Aorta (tissue), 5 donors: Measurements from ENCODE around the gene PSMA4. TPM values are rescaled to one million over a fixed set of nuclear protein-coding genes. Genes with fewer than 3 reads are reported as not detected.

Source experiments
- ATAC-seq: fragments of 200-7000 bp; cut with Tn5 transposase; one replicate; pipeline ENCODE4 v1.9.1; 2022; ENCODE audit warnings: moderate library complexity; ENCODE audit not compliant: low FRiP score
- DNase-seq, 2 donors: peaks; one replicate each; pipeline ENCODE4 v3.0.0-alpha.2; 2020
- H3K27ac ChIP-seq, 2 donors: one replicate each; pipeline ENCODE4 v1.5.1; 2013; ENCODE audit warnings: low read length in 2 of 2, mild to moderate bottlenecking in 2 of 2, moderate library complexity in 2 of 2, control low read depth in 1 of 2, inconsistent platforms in 1 of 2, low read depth in 1 of 2
- H3K27me3 ChIP-seq, 2 donors: one replicate each; pipeline ENCODE4 v1.6.1; 2013; ENCODE audit warnings: control low read depth in 1 of 2, low read length in 1 of 2, mild to moderate bottlenecking in 1 of 2, moderate library complexity in 1 of 2; ENCODE audit not compliant: insufficient read depth in 2 of 2, control insufficient read depth in 1 of 2
- H3K36me3 ChIP-seq, 2 donors: one replicate each; pipeline ENCODE4 v1.6.1; 2013; ENCODE audit warnings: control low read depth in 1 of 2, low read length in 1 of 2, mild to moderate bottlenecking in 1 of 2; ENCODE audit not compliant: insufficient read depth in 2 of 2, control insufficient read depth in 1 of 2
- H3K4me1 ChIP-seq, 2 donors: one replicate each; pipeline ENCODE4 v1.6.1; 2013; ENCODE audit warnings: low read length in 2 of 2, control low read depth in 1 of 2, mild to moderate bottlenecking in 1 of 2, moderate library complexity in 1 of 2; ENCODE audit not compliant: insufficient read depth in 2 of 2, control insufficient read depth in 1 of 2
- H3K4me3 ChIP-seq, 2 donors: one replicate each; pipeline ENCODE4 v1.5.1; 2013; ENCODE audit warnings: low read length in 2 of 2, control low read depth in 1 of 2, mild to moderate bottlenecking in 1 of 2
- H3K9me3 ChIP-seq: one replicate; pipeline ENCODE4 v1.6.1; 2013; ENCODE audit warnings: mild to moderate bottlenecking, low read length; ENCODE audit not compliant: control insufficient read depth
- WGBS, 2 donors: extraction: QIAGEN DNeasy Blood & Tissue Kit; methylation state at CpG; one replicate each; pipeline ENCODE4 v1.1.7; 2013; 5-methylcytosine and 5-hydroxymethylcytosine counted together
- intact Hi-C, 2 donors: fragments of 100-400 bp; cut with DNase I; formaldehyde crosslinking; loops; one replicate each; pipeline versions ENCODE4 v1.14.2 to v1.15.0; 2022
- long read RNA-seq, 2 donors: library from polyadenylated mRNA; unstranded; transcript quantifications; one replicate each; pipeline ENCODE4 v2.0.0, GENCODE V29; 2020 to 2021
- polyA plus RNA-seq, 2 donors: library from polyadenylated mRNA; stranded (reverse); fragments of 200-250 nt; gene quantifications; one replicate each; pipeline ENCODE4 v1.2.3, GENCODE V29; 2013
- total RNA-seq, 2 donors: library from RNA; stranded (reverse); fragmentation: NEBNext Ultra II Directional; extraction: Animal tissue kit (Norgen Biotek cat#: 25700); gene quantifications; one replicate each; pipeline ENCODE4 v1.2.1, GENCODE V29; 2021
- donor health status: healthy with polysubstance abuse.
- donor health status: Bipolar disorder and iron deficiency.
- donor health status: DM: no; HTN: no; CAD: no.
- donor health status: DM: no; HTN: no; CAD: no.
- donor health status: DM: yes; HTN: yes; CAD: no.

The PSMA4 gene
- total RNA-seq: 10 to 100 TPM; 88.5 to 97.1 TPM
- polyA plus RNA-seq: 100 to 1,000 TPM; 126 to 204 TPM
- long read RNA-seq, donor 1, full-length matches to known transcripts: 40 of 51 reads
- long read RNA-seq, donor 1, partial matches to known transcripts: 7 of 51 reads
- long read RNA-seq, donor 1, other reads (novel, unspliced or antisense): 4 of 51 reads
- long read RNA-seq, donor 2, full-length matches to known transcripts: 15 of 29 reads
- long read RNA-seq, donor 2, partial matches to known transcripts: 14 of 29 reads
- long read RNA-seq, donor 2, other reads (novel, unspliced or antisense): 0 of 29 reads

GRCh38 chr15:78540141-78540870, at the start of gene PSMA4:
TSS of gene PSMA4 (plus strand) at chr15:78540444. CDS start at chr15:78541928, 1,484 bp downstream.
- intact Hi-C loops: loop anchor here in 1 of 2 donors (5.0 kb wide), 1 partner anchor 103 kb away; the partner anchor contains the start of gene IREB2
- WGBS, 2 donors: 0% methylated on average over 55 to 56 of the region's 56 CpGs
- no peaks in the 10 kb centered on the region for H3K27me3 ChIP-seq

GRCh38 chr15:78492872-78493271, 47.4 kb upstream of the PSMA4 start:
- no peaks in the 10 kb centered on the region for H3K27me3 ChIP-seq
- no peaks in the 10 kb centered on the region for H3K4me1 ChIP-seq
- no peaks in the 10 kb centered on the region for H3K9me3 ChIP-seq
- H3K4me3 ChIP-seq: no peak overlapping the region
- ATAC-seq: no peak
- 88 to 91% methylated on average over 1 of the region's 1 CpG for WGBS, 2 donors
- H3K36me3 ChIP-seq: peaks cover 3% of the 10 kb centered on the region in 2 donors
- H3K27ac ChIP-seq: no peak overlapping the region
- no peak for DNase-seq
- intact Hi-C loops: no loop called here

More at GRCh38 chr15:78540141-78540870, at the start of gene PSMA4:
- H3K27ac ChIP-seq: peak within 1 kb of the TSS; percentile 38 to 44
- H3K36me3 ChIP-seq: no peaks in the 10 kb centered on the region
- H3K4me1 ChIP-seq: peaks cover 0 to 9% of the 10 kb centered on the region in 2 donors
- ATAC-seq (peak; percentile 97), DNase-seq (peak; percentile 95 to 98)
- H3K9me3 ChIP-seq: no peaks in the 10 kb centered on the region
- peak within 1 kb of the TSS; percentile 36 to 61 for H3K4me3 ChIP-seq

- no peaks in the 10 kb centered on the region for H3K4me1 ChIP-seq
- intact Hi-C loops: no loop called here
- H3K27ac ChIP-seq: no peak overlapping the region
- WGBS, 2 donors: 86 to 98% methylated on average over 4 of the region's 4 CpGs
- no peaks in the 10 kb centered on the region for H3K9me3 ChIP-seq
- no peak overlapping the region for H3K4me3 ChIP-seq
- ATAC-seq: no peak
- no peaks in the 10 kb centered on the region for H3K27me3 ChIP-seq
- no peaks in the 10 kb centered on the region for H3K36me3 ChIP-seq
- DNase-seq: no peak
These were observed 38.4 kb upstream of the PSMA4 start for GRCh38 chr15:78501857-78502256.

GRCh38 chr15:78502641-78503040, 37.6 kb upstream of the PSMA4 start:
- Histone ChIP-seq H3K36me3 (no peaks in the 10 kb centered on the region), H3K9me3 (no peaks in the 10 kb centered on the region), H3K4me3 (no peak overlapping the region), H3K27ac (no peak overlapping the region), H3K4me1 (no peaks in the 10 kb centered on the region), H3K27me3 (no peaks in the 10 kb centered on the region)
- intact Hi-C loops: no loop called here
- ATAC-seq (no peak), DNase-seq (no peak)
- 98 to 99% methylated on average over 2 of the region's 2 CpGs for whole genome bisulfite sequencing, 2 donors

GRCh38 chr15:78506971-78507830, 33.0 kb upstream of the PSMA4 start, which contains the start of gene HYKK:
TSS of gene HYKK (plus strand) at chr15:78507577. CDS start at chr15:78513089, 5,512 bp downstream.
- no peaks in the 10 kb centered on the region for H3K36me3 ChIP-seq
- DNase-seq (peak; percentile 94 to 95), ATAC-seq (peak; percentile 97)
- peak within 1 kb of the TSS in 1 of 2 donors; percentile 58 for H3K27ac ChIP-seq
- H3K27me3 ChIP-seq: no peaks in the 10 kb centered on the region
- peak within 1 kb of the TSS; percentile 59 to 67 for H3K4me3 ChIP-seq
- intact Hi-C loops: no loop called here
- WGBS, 2 donors: 0 to 1% methylated on average over 63 of the region's 63 CpGs
- H3K9me3 ChIP-seq: no peaks in the 10 kb centered on the region
- H3K4me1 ChIP-seq: no peaks in the 10 kb centered on the region

- 1 to 2% methylated on average over 12 to 13 of the region's 13 CpGs for WGBS, 2 donors
- Histone ChIP-seq H3K4me3 (peak overlapping the region; percentile 56 to 67), H3K27me3 (no peaks in the 10 kb centered on the region), H3K9me3 (no peaks in the 10 kb centered on the region), H3K4me1 (no peaks in the 10 kb centered on the region), H3K36me3 (no peaks in the 10 kb centered on the region), H3K27ac (peak overlapping the region in 1 of 2 donors; percentile 58)
- ATAC-seq (peak; percentile 55), DNase-seq (no peak)
- intact Hi-C loops: no loop called here
These were observed 32.4 kb upstream of the PSMA4 start for GRCh38 chr15:78507831-78508160.

- H3K4me3 ChIP-seq: peak overlapping the region in 1 of 2 donors; percentile 56
- no peak for DNase-seq
- no peaks in the 10 kb centered on the region for H3K9me3 ChIP-seq
- no peak overlapping the region for H3K27ac ChIP-seq
- WGBS, 2 donors: 46 to 48% methylated on average over 6 of the region's 6 CpGs
- no peaks in the 10 kb centered on the region for H3K27me3 ChIP-seq
- H3K36me3 ChIP-seq: no peaks in the 10 kb centered on the region
- no peak for ATAC-seq
- intact Hi-C loops: no loop called here
- H3K4me1 ChIP-seq: no peaks in the 10 kb centered on the region
These were observed 32.0 kb upstream of the PSMA4 start for GRCh38 chr15:78508272-78508671.

- H3K4me1 ChIP-seq: no peaks in the 10 kb centered on the region
These were observed 30.4 kb upstream of the PSMA4 start for GRCh38 chr15:78509726-78510312.

More at GRCh38 chr15:78509726-78510312, 30.4 kb upstream of the PSMA4 start:
- no peaks in the 10 kb centered on the region for H3K9me3 ChIP-seq
- ATAC-seq (no peak), DNase-seq (no peak)
- H3K27ac ChIP-seq: no peak overlapping the region
- H3K4me3 ChIP-seq: no peak overlapping the region
- intact Hi-C loops: no loop called here
- no peaks in the 10 kb centered on the region for H3K27me3 ChIP-seq
- WGBS, 2 donors: 69 to 84% methylated on average over 6 of the region's 6 CpGs
- no peaks in the 10 kb centered on the region for H3K36me3 ChIP-seq
